DMS153 treated with DMSO at 0.1 percent for 48 hours (cell line): ENCODE data around the gene NKIRAS2.

Experiments
- DNase-seq: peaks from one replicate; lab custom pipeline; 2025; ENCODE audit not compliant: unreplicated experiment; lab: John Stamatoyannopoulos, UW

Gene NKIRAS2

DNA sequence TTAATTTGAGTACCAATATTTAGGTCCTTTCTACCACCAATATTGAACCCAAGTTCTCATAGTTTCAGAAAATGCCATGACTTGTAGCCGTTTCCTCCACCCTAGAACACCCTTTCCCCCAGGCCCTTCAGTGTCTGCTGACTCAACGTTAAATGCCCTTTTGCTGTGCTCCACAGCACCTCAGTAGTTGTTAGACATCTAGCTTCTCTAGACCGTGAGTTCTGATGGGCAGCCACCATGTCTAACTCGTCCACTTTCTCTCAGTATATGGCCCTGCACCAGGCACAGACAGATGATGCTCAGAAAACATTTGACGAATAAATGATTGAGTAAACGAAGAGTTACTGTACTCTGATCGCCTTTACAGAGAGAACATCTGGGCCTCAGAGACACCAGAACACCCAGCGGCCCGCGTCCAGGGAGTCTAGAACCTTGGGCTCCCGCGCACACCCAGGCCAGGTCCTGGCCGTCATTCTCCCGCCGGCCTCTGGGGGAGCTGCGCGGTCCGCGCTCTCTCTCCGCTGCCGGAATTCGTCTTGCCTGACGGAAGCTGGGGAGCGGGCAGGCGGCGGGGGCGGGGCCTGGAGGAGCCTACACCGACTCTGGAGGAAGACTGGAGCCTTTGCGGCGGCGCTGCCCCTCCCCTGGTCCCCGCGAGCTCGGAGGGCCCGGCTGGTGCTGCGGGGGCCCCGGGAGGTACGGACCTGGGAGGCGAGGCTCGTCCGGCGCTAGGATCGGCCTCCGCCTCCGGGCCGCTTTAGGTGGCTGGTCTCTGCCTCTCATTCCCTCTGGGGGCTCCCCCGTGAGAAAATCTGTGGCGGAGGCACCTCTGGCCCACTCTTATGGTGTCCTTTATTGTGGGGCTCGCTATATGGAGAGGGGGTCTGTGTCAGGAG is at the start of gene NKIRAS2:
TSS of gene NKIRAS2 (plus strand) at position 582 of the 896 bp plus-strand sequence. CDS start 1,488 bp downstream, outside the sequence.
- peak; percentile 83 for DNase-seq

DNA sequence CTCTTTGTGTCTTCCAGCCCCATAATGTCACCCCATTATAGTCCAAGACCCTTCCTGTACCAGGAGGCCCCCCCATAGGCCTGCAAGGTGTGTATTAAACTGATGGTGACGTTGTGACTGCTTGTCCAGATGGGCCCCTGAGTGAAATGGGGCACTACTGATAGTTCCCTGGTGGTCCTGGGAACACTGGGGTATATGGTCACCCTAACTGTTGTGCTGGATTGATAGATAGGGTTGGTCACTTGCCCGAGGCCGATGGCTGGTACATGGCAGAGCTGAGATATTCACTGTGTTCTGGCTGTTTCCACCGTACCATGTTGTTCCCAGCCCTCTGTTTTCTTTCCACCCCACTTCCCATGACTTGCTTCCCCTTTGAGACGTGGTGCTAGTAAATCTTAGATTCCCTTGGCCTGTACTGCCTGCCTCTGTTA is 49.0 kb upstream of the NKIRAS2 start:
- no peak for DNase-seq

DNA sequence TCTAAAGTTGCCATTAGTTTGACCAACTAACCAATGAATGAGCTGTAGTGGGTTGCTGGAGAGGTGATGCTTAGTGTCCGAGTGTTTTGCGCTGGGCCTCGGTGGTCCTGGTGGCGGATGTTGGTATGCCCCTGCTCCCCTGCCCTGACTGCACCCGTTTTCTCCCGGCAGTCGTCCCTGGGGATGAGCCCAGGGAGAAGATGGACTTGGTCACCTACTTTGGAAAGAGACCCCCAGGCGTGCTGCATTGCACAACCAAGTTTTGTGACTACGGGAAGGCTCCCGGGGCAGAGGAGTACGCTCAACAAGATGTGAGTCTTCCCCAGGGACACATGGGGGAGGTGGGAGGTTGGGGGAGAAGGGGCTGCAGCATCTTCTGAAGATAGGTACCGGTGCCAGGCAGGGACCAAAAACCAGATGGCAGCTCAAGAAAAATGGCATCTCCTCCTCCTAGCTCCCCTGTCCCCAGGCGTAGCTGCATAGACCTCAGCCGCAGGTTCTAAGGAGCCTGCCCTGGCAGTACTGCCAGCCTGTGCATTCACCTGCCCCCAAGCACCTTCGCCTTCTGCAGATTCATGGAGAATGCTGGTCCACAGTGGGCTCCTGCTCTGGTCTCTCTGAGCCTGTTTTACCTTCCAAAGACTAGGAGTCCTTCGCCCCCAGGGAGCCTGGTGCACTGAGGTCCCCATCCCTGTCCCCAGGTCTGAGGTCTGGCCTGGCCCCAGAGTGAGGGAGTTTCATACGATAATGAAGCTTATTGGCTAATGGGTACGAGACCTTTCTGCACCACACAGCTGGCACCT is 48.0 kb upstream of the NKIRAS2 start:
- DNase-seq: no peak

- DNase-seq: peak; percentile 31
These were observed 47.1 kb upstream of the NKIRAS2 start for GRCh38 chr17:41972571-41973407.

GRCh38 chr17:41973408-41973811 is 46.5 kb upstream of the NKIRAS2 start:
- DNase-seq: no peak

DNA sequence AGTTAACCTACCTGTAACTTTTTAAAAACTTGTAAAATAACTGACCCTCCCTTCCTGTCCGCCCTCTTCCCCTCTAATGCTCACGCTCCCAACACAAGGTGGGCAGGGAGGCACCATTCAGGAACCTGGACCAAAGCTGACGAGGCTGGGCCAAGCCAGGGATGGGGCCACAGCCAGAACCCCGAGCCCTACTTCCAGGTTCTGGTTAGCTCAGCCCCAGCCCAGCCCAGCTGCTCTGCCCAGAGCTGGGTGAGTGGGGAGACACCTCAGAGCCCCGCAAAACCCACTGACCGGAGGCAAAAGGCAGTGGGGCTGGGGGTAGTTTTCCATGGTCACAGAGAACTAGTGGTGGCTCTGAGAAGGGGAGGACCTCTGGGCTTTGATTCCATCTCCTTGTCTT is 45.9 kb upstream of the NKIRAS2 start:
- DNase-seq: no peak

GRCh38 chr17:41974658-41975057 is 45.2 kb upstream of the NKIRAS2 start:
- DNase-seq: no peak

DNA sequence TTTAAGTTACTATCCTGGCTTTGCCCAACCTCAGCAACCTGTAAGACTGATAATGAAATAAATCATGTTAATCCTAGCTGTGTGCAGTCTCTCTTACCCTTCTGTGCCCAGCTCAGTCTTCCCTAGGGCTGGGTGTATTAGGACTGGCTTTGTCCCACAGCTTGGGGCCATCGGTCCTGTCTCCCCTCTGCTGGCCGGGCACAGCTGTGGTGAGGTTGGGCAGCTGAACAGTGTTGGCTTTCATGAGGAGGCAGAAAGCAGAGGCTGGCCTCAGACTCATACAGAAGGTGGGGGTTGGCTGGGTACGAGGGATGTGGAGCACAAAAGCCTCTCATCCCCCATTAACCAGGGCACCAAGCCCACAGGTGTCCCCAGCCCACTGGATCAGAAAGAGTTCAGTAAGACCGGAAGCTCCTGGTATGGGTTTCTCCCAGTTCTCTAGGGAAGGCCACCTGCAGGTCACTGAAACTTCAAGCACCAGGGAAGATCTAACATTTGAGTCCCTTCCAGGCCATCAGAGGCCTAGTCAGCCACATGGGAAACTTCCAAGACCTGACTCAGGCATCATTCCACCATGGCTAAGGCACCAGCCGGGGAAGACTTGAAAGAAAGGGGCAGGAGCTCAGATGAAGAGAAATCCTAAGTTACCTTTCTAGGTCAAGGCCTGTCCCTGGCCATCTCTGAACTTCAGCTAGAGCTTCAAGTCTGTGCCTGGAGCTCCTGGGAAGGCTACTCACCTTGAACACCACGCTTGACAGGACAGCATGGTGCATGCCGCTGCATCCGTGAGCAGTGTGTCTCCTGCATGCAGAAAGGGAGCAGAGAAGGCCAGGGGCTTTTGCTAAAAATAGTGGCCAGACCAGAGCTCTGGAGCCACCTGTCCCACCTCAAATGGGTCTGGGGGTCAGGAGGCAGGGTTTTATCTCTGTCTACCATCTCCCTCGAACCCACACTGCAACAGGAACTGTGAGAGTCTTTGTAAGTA is 44.5 kb upstream of the NKIRAS2 start:
- DNase-seq: no peak

- no peak for DNase-seq
These were observed 43.6 kb upstream of the NKIRAS2 start for GRCh38 chr17:41976142-41976768.

DNA sequence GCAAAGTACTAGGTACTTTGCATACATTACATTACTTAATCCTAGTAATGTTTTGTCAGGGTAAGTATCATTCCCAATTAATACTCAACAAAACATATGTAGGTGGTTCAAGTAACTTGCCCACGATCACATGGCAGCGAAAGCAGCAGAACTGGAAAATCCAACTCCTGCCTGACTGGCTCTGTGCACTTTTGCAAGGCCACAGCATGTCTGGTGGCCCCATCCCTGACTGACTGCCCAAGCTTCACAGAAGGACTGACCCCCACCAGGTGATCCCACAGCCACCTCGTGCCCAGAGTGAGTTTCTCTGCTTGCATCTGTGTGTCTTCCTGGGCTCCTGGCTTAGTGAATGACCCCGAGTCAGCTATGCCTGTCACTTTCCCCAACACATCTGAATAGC is 41.9 kb upstream of the NKIRAS2 start:
- no peak for DNase-seq

DNA sequence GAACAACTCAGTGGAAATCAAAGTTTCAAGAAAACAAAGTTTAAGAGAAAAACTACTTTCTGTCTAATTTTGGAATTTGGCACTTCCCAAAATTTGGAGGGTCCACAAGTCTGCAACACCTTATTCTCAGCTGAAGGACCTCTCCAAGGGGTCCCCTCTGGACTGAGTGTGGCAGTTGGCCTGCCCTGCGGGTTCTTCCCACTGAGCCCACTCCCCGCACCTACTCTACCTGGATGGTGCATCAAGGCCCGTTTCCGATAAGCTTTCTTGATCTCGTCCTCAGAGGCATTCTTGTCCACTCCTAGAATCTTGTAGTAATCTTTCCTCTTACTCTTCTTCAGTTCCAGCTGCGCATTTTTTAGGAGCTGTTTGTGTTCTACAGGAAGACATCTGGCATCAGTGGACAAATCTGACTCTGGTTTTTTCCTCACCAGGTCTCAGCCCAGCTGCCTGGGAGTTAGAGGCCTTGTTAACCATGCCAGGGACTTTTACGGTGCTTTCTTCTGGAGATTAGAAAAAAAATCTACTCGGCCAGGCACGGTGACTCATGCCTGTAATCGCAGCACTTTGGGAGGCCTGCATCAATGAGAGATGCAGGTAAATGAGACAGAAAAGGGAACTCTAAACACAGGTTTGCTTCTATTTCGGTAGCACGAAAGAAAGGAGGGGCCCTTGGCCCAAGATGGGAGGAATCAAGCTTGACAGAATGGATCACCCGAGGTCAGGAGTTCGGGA is 37.7 kb upstream of the NKIRAS2 start:
- DNase-seq: no peak

- no peak for DNase-seq
These were observed 35.4 kb upstream of the NKIRAS2 start for GRCh38 chr17:41984454-41984853.

DNA sequence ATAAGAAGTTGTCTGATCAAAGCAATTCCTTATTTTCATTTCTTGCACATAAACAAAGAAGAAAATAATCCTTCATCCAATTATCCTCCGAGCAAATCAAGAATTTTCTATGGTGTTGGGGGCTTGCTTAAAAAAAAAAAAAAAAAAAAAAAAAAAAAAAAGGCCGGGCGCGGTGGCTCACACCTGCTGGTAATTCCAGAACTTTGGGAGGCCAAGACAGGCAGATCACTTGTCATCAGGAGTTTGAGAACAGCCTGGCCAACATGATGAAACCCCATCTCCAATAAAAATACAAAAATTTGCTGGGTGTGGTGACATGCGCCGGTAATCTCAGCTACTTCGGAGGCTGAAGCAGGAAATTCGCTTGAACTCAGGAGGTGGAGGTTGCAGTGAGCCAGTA is 34.0 kb upstream of the NKIRAS2 start:
- DNase-seq: no peak

GRCh38 chr17:41986634-41987033 is 33.3 kb upstream of the NKIRAS2 start:
- no peak for DNase-seq

GRCh38 chr17:41987642-41988041 is 32.2 kb upstream of the NKIRAS2 start:
- DNase-seq: no peak

DNA sequence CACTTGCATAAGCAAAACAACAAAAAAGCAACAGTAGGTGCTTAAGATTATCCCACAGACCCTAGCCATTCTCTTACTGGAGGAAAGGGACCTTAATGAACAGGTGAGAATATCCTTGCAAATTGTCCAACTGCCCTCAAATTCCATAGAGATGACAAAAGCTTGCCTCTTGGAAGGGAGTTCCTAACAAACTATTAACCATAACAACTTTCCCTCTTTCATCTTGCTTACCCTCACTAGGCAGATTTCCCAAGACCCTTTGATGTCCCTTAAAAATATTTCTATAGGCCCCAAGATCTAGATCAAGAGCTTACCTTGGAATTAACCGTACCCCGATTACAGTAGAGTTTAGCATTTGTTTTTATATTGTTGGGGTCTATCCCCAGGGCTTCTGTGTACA is 31.5 kb upstream of the NKIRAS2 start:
- no peak for DNase-seq

DNA sequence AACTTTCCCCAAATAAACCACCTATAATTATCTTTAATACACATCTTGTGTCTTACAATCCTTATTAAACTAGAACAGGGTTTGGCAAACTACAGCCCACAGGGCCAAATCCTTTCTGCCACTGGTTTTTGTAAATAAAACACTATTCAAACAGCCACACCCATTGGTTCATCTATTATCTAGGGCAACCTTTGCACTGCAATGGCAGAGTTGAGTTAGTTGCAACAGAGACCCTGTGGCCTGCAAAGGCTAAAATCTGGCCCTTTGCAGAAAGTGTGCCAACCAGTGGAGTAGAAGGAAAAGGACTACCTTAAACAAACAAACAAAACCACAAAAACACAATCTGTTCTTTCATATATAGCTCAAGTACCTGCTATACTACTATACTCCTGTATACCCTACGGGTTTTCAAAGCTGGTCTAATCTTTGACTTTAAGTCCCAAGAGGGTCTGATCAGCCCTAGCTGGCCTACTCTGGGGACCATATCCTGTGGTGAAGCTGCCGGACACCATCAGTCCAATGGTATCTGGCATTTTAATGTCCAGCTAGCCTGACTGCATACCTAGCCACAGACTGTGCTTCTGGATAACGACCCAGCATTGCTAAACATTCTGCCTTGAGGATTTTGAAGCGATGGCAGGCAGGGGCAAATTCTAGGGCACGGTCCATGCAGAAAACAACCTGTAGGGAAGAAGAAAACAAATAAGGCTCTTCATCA is 30.0 kb upstream of the NKIRAS2 start:
- no peak for DNase-seq

GRCh38 chr17:41992576-41992975 is 27.3 kb upstream of the NKIRAS2 start:
- DNase-seq: no peak
